NCI-H446 (cell line): Measurements from ENCODE around the gene DLX3.

Experiments used
- DNase-seq, 2 experiments: peaks; one replicate each; lab custom pipeline; 2025; lab: John Stamatoyannopoulos, UW

Gene DLX3

GRCh38 chr17:50023520-50023919 lies 28.5 kb upstream of the DLX3 start:
- no peak for DNase-seq

GRCh38 chr17:50022463-50023130 lies 27.6 kb upstream of the DLX3 start:
- no peak for DNase-seq

DNA sequence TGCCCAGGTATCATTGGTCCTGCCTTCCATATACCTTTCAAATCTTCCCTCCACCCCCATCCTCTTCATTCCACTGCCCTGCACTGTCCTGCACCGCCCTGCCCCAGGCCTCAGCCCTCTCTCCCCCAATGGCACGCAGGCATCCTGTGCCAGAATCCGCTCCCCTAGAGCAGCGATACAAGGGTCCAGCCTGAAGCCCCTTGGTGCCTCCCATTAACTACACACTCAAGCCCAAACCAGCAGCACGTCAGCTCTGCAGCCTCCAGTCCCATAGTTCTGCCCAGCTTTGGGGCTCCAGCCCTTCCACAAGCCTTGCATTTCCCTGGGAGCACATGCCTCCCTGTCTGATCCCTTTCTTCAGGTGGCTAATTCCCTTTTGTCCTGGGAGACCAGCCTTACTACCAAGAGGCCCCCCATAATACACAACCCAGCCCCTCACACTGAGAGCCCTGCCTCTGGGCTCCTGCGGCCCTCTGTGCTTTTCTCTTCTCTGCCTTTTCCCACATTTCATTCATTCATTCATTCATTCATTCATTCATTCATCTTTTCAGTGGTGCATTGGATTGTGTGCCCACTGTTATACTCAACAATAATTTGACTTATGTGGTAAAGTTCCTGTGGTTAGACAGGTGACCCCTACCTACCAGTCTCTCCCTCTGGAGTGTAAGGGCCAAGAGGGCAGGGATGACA lies 26.8 kb upstream of the DLX3 start:
- DNase-seq, result no peak

- DNase-seq, result no peak
Observed at GRCh38 chr17:50020841-50021599, 26.0 kb upstream of the DLX3 start.

- DNase-seq, result no peak
Observed at GRCh38 chr17:50018909-50019308, 23.9 kb upstream of the DLX3 start.

- no peak for DNase-seq
Observed at GRCh38 chr17:50015146-50015545, 20.1 kb upstream of the DLX3 start.

- no peak for DNase-seq
Observed at GRCh38 chr17:50014471-50015088, 19.6 kb upstream of the DLX3 start.

DNA sequence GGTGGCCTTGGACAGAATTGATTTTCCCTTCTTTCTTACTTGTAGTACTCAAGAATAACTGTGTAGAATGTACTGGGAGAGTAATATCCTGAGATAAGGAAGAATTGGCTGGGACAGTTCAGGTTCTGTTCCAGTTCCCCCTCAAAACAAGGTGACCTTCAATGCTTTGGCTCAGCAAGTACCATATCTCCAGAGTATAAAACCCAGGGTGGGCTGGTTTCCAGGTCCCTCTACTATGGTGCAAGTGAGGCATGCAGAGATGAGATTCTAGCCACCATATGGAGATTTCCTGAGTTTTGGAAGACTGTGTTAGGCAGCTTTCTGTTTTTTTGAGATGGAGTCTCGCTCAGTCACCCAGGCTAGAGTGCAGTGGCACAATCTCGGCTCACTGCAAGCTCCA lies 18.1 kb upstream of the DLX3 start:
- no peak for DNase-seq

DNA sequence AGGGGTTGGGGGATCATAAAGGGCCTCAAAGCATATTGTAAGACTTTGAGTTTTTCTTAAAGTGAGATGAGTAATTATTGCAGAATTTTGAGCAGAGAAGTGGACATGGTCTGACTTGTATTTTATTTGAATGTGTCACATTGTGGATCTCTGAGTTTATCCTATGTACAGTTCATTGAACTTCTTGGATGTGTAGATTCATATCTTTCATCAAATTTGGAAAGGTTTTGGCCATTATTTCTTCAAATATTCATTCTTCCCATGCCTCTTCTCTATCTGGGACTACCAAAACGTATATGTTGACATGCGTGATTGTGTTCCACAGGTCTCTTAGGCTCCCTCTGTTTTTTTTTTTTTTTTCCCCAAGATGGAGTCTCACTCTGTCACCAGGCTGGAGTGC lies 14.3 kb upstream of the DLX3 start:
- no peak for DNase-seq

DNA sequence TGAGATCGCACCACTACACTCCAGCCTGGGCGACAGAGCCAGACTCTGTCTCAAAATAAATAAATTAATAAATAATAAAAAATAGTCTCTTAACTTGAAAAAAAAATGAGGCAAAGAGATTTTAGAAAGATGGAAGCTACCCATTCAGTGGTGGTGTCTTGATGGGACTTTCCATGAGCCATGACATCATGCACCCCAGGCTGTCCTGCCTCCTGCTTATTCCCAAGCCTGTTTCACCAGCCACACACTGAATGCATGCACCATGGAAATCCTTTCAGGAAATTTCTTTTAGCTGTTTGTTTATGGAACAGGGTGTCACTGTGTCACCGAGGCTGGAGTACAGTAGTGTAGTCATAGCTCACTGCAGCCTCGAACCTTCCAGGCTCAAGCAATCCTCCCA lies 8.9 kb upstream of the DLX3 start:
- DNase-seq, result no peak

DNA sequence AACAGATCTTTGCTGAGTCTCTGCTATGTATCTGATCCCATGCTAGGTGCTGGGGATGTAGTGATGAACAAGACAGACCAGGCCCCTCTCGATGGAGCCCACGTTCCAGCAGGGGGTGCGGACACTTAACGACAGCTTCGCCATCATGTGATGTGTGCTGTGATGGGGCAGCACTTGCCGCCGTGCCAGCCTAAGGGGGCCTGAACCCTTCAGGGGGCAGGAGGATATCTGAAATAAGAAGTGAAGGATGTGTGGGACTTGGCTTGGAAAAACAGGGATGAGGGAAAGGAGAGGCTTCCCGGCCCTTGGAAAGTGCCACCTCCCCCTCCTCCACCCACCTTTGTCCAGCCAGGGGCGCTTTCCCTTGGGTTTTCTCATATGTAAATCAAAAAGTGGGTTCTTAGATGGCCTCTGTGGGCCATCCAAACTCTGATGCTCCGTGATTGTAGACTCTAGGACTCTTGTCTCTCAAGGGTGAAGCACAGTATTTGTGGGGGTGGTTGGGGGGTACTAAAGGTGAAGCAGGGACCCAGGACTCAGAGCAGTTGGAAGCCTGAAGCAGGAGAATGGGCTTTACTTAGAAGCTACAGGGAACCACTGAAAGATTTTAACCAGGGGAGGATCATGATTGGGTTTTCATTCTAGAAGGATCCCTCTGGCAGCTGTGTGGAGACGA lies 4.0 kb upstream of the DLX3 start:
- DNase-seq, result no peak

- peak; percentile 91 to 92 for DNase-seq
Observed at GRCh38 chr17:49997773-49998703, 3.0 kb upstream of the DLX3 start.

- no peak for DNase-seq
Observed at GRCh38 chr17:49997301-49997650, 2.3 kb upstream of the DLX3 start.

DNA sequence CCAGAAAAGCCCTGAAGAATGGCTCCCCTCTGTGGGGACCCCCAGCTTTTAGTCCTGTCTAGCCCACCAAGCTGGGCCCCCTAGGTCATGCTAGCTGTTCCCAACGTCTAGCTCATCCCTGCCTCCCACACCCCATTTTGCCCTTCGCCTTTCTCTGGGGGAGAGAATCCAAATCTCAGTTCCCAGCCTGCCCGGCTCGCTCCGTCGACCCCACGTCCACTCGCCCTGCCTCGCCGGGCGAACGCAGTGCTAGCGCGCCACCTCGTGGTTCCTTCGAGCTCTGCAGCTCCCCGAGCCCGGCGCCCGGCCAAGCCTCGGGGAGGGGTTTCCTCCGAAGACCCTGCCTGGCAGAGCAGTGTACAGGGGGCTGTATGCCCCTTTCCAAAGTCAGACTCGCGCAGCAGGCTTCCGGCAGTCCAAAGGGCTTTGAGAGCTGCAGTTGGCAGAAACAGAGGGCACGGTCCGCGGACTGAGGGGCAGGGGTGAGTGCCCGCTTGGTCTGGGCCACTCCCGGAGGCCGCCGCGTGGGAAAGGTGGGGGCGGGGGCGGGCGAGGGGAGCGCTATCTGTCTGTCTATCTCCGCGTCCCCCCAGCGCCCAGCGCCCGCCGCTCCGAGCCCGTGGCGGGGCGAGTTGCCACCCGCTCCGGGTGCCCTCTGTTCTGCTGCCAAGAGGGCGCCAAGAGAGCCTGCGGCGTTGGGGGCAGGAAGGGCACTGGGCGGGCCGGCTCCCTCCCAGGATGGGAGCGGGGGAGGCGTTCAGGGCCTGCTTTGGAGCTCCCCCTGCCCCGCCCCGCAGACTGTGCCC lies 1.7 kb upstream of the DLX3 start:
- DNase-seq, result peak in 1 of 2 experiments; percentile 65

DNA sequence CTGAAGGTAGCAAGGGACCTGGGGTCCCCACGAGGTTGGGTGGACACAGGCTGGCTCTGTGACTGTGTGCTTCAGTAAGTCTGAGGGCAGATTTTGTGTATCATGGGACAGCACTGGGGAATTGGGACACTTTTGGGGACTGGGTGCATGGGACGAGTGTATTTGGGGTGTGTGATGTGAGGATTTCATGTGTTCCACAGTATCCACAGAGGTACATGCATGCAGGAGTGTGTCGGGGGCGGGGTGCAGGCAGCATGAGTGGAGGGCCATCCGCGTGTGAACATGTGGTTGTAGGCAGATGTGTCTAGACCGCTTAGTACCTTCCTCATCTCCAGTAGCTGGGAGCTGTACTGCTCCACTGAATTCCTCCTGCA lies 1.1 kb upstream of the DLX3 start:
- no peak for DNase-seq

GRCh38 chr17:49994085-49995054 lies 654 bp downstream of the DLX3 start:
- DNase-seq, result no peak

GRCh38 chr17:49993423-49994060 lies 1.5 kb downstream of the DLX3 start:
- DNase-seq, result no peak

GRCh38 chr17:49992933-49993422 lies 2.0 kb downstream of the DLX3 start:
- no peak for DNase-seq
